Left ventricle myocardium inferior (tissue), 1 donor: ENCODE results near the gene NUBP2. TPM values are rescaled to one million over a fixed set of nuclear protein-coding genes. Genes with fewer than 3 reads are reported as not detected.

Source experiments
- DNase-seq: peaks from one replicate; pipeline ENCODE4 v3.0.0-alpha.2; 2020
- H3K27ac ChIP-seq: fragments of 200-600 bp; replicated peaks from 2 replicates; pipeline ENCODE4 v1.8.0; 2021
- H3K27me3 ChIP-seq: fragments of 200-600 bp; 2 replicates; pipeline ENCODE4 v1.8.0; 2021; ENCODE audit warnings: low read depth
- H3K36me3 ChIP-seq: fragments of 200-600 bp; 2 replicates; pipeline ENCODE4 v1.8.0; 2021
- H3K4me1 ChIP-seq: fragments of 200-600 bp; 2 replicates; pipeline ENCODE4 v1.8.0; 2021
- H3K4me3 ChIP-seq: fragments of 200-600 bp; 2 replicates; pipeline ENCODE4 v1.8.0; 2021; ENCODE audit warnings: mild to moderate bottlenecking, moderate library complexity
- H3K9me3 ChIP-seq: fragments of 200-600 bp; replicated peaks from 2 replicates; pipeline ENCODE4 v1.8.0; 2021
- intact Hi-C: fragments of 100-400 bp; cut with micrococcal nuclease; formaldehyde crosslinking; loops from one replicate; pipeline ENCODE4 v1.11.0; 2022
- total RNA-seq: library from RNA; stranded (reverse); fragmentation: NEBNext Ultra II Directional; extraction: Animal tissue kit (Norgen Biotek cat#: 25700); gene quantifications from one replicate; pipeline ENCODE4 v1.2.1, GENCODE V29; 2021
- TF ChIP-seq, protein P1 (sequence below): fragments of 200-600 bp; IDR thresholded peaks from 2 replicates; pipeline ENCODE4 v1.8.0; 2021; ENCODE audit warnings: antibody characterized with exemption, mild to moderate bottlenecking, borderline replicate concordance
- donor health status: DM: no; HTN: yes; CAD: no; lungs with severe emphysema.

NUBP2 gene
- total RNA-seq, 1 donor from 2014 or later, result 36.2 TPM

DNA sequence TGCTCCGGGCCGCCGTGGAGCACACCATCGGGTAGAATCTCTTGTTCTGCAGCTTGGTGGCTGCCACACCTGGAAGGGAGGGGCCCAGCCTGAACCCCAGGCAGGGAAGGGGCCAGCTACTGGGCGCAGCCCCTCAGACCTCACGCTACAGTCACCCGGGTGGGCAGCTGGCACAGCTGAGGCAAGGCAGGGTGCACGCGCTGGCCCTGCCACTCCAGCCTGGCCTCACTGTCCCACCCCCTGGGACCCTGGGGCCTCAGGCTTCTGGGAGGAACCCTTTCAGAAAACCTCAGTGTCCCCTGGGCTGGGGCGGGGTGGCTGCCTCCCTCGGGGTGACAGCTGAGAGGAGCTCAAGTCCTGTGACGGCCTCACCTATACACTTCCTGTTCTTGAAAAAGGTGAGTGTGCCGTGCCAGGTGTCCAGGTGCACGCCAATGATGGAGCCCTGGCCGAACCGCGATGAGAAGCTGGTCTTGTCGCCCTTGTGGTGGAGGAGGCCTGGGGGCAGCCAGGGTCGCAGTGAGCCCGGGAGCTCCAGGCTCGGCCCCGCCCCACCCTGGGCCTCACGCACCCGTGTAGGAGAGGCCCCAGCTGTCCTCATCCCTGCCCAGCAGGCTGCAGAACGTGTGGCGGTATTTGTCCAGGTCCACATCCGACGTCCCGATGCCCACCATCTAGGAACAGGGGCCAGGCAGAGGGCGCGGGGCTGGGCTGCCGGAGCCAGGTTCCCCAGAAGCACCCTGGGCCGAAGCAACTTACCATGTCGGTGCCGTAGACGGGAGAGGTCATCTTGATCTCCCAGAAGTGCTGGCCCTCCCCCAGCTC is 5.2 kb upstream of the NUBP2 start:
- Histone ChIP-seq H3K36me3 (peaks cover 58% of the 10 kb centered on the region), H3K9me3 (no peaks in the 10 kb centered on the region), H3K27ac (no peak overlapping the region), H3K4me3 (no peak overlapping the region), H3K27me3 (no peaks in the 10 kb centered on the region), H3K4me1 (peaks cover 62% of the 10 kb centered on the region)
- TF ChIP-seq, protein P1, sequence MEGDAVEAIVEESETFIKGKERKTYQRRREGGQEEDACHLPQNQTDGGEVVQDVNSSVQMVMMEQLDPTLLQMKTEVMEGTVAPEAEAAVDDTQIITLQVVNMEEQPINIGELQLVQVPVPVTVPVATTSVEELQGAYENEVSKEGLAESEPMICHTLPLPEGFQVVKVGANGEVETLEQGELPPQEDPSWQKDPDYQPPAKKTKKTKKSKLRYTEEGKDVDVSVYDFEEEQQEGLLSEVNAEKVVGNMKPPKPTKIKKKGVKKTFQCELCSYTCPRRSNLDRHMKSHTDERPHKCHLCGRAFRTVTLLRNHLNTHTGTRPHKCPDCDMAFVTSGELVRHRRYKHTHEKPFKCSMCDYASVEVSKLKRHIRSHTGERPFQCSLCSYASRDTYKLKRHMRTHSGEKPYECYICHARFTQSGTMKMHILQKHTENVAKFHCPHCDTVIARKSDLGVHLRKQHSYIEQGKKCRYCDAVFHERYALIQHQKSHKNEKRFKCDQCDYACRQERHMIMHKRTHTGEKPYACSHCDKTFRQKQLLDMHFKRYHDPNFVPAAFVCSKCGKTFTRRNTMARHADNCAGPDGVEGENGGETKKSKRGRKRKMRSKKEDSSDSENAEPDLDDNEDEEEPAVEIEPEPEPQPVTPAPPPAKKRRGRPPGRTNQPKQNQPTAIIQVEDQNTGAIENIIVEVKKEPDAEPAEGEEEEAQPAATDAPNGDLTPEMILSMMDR, result no peak
- intact Hi-C loops, result no loop called here
- DNase-seq, result no peak

DNA sequence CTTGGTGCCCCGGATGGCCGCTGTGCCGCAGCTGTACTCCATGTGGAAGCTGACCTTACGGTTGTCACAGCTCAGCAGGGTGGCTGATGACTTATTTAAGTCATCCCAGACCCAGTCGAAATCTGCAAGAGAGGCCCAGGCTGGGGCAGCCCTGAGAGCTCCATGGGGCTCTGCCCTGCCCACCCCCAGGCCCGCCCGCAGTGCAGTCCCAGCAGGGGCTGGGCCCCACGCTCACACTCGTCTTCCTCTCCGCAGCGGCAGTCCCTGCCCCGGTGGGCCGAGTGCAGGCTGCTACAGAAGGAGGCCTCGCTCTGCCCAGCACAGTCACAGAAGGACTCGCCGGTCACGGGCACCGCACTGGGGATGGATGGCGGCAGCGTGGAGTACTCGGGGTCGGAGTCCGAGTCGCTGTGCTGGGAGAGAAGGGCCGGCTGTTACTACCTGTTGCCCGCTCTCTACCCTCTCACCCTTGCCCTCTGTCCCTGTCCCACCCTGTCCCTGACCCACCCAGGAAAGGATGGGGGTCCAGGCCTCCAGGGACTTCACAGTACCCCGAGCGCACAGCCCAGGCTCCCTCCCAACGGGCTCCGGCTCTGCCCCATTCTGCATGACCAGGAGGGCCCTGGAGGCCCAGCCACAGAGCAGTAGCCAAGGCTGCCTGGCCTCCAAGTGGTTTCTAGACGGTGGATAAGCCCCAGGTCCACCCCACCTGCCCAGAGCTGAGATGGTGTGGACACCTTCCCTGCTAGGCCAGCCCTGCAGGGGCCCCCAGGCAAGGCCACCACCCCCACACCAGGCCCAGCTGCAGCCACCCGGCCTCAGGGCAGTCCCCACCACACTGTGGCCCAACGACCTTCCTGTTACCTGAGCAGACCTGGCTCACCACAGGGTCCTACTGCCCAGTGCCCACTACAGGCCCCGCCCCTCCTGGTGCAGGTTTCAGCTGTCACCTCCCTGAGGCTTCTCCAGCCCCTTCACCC is 4.3 kb upstream of the NUBP2 start:
- H3K9me3 ChIP-seq, result no peaks in the 10 kb centered on the region
- peaks cover 60% of the 10 kb centered on the region for H3K4me1 ChIP-seq
- H3K36me3 ChIP-seq, result peaks cover 58% of the 10 kb centered on the region
- H3K27ac ChIP-seq, result no peak overlapping the region
- no peak for DNase-seq
- intact Hi-C loops, result no loop called here
- no peak overlapping the region for H3K4me3 ChIP-seq
- no peaks in the 10 kb centered on the region for H3K27me3 ChIP-seq
- TF ChIP-seq, protein P1, result no peak

DNA sequence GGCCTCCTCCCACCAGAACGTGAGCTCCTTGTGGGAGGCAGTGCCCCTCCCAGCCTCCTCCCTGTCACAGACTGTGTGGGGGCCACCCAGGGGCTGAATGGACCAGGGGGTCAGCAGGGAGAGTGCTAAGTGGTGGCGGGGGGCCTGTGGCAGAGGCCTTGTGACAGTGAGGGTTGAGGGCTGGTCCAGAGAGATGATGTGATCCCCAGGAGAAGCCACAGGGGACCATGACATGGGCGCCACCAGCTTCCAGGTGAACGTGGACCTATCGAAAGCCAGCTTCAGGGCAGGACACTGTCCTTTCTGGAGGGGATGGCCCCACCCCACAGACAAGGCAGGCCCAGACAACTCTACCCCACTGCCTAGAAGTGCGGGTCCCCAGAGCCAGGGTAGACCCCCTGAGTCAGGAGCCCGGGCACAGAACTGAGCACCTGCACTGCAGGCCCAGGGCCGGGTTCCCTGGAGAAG is 3.5 kb upstream of the NUBP2 start:
- Histone ChIP-seq H3K4me1 (peaks cover 60% of the 10 kb centered on the region), H3K9me3 (no peaks in the 10 kb centered on the region), H3K27me3 (no peaks in the 10 kb centered on the region), H3K27ac (no peak overlapping the region), H3K4me3 (no peak overlapping the region), H3K36me3 (peaks cover 58% of the 10 kb centered on the region)
- TF ChIP-seq, protein P1, result no peak
- intact Hi-C loops, result no loop called here
- no peak for DNase-seq

DNA sequence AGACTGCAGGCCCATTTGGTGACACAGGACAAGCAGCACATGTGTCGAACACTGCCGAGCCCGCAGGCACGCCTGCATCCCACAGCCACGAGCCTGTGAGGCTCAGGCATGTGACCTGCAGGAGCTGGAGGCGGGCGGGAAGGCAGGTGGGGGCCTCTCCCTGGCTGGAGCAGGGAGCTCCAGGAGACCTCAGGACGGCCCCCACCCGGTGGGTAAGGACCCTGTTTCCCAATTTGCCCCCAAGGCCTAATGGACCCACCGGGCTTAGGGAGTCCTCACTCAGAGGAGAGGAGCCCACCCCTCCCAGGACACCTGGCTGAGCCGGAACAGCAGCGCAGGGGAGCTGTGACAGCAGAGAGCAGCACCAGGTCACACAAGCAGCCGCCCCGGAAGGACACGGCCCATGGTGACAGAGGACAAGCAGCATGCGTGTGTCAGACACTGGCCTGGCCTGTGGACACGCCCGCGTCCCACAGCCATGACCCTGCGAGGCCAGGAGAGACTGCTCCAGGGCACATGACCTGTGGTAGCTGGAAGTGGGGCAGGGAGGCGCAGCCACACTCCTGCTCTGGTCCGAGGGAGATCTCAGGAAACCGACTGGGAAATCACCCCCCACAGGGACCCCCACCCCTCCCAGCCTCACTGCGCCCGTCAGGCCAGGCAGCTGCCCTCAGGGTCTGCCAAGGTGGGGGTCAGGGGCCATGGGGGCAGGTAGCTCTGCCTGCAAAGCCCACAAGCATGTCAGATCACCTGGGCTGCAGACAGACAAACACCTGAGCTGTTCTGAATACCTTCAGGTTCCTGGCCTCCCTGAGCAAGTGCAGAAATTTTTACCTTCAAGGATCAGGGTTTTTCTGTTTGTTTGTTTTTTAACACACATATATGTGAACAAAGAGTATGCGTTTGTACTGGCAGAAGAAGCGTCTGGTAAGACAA is 2.8 kb upstream of the NUBP2 start:
- H3K4me1 ChIP-seq, result peaks cover 60% of the 10 kb centered on the region
- H3K36me3 ChIP-seq, result peaks cover 57% of the 10 kb centered on the region
- H3K4me3 ChIP-seq, result no peak overlapping the region
- intact Hi-C loops, result no loop called here
- TF ChIP-seq, protein P1, result no peak
- H3K9me3 ChIP-seq, result no peaks in the 10 kb centered on the region
- no peak for DNase-seq
- no peaks in the 10 kb centered on the region for H3K27me3 ChIP-seq
- H3K27ac ChIP-seq, result no peak overlapping the region
